Keratinocyte (primary cell): ENCODE data around the gene TTC39B. TPM values are rescaled to one million over a fixed set of nuclear protein-coding genes. Genes with fewer than 3 reads are reported as not detected.

Experiments used
- DNase-seq: peaks from one replicate; pipeline ENCODE4 v3.0.0-alpha.2; 2011; ENCODE audit warnings: low read depth, missing footprints, low spot score
- FAIRE-seq: peaks from 2 replicates; lab custom pipeline; 2011; peaks lifted over from hg19 to GRCh38; lab: Jason Lieb, UNC
- H2AFZ ChIP-seq: 2 replicates; pipeline ENCODE4 v1.6.0; 2012; ENCODE audit warnings: low read length, control low read depth, inconsistent platforms; ENCODE audit not compliant: control insufficient read depth
- H3K27ac ChIP-seq: 2 replicates; pipeline ENCODE4 v1.5.1; 2011; ENCODE audit warnings: low read length; ENCODE audit not compliant: control insufficient read depth, insufficient read depth
- H3K27me3 ChIP-seq: 3 replicates; pipeline ENCODE4 v1.6.0; 2011; ENCODE audit warnings: low read length; ENCODE audit not compliant: control insufficient read depth, insufficient read depth; ENCODE audit errors: extremely low read depth
- H3K36me3 ChIP-seq, 2 experiments: 2 replicates in 1 of 2; 3 replicates in 1 of 2; pipeline ENCODE4 v1.5.1; 2011; ENCODE audit warnings: low read length in 2 of 2, mild to moderate bottlenecking in 1 of 2; ENCODE audit not compliant: control insufficient read depth in 2 of 2, insufficient read depth in 2 of 2; ENCODE audit errors: extremely low read depth in 1 of 2
- H3K4me1 ChIP-seq: 3 replicates; pipeline ENCODE4 v1.5.1; 2011; ENCODE audit warnings: low read length; ENCODE audit not compliant: control insufficient read depth, insufficient read depth; ENCODE audit errors: extremely low read depth
- H3K4me2 ChIP-seq: 3 replicates; pipeline ENCODE4 v1.6.0; 2011; ENCODE audit warnings: low read depth, low read length; ENCODE audit not compliant: control insufficient read depth, insufficient read depth; ENCODE audit errors: extremely low read depth
- H3K4me3 ChIP-seq, 3 experiments: fragments of 200-600 bp in 1 of 3; sonication (generic) in 1 of 3; 2 replicates in 2 of 3; 3 replicates in 1 of 3; pipeline ENCODE4 v1.5.1; 2011 to 2016; ENCODE audit warnings: low read length in 3 of 3, mild to moderate bottlenecking in 3 of 3, control low read depth in 2 of 3, inconsistent platforms in 1 of 3, low read depth in 1 of 3, mixed read lengths in 1 of 3, mixed run types in 1 of 3, moderate library complexity in 1 of 3; ENCODE audit not compliant: control insufficient read depth in 2 of 3, insufficient read depth in 2 of 3; ENCODE audit errors: extremely low read depth in 1 of 3
- H3K79me2 ChIP-seq: 2 replicates; pipeline ENCODE4 v1.6.0; 2012; ENCODE audit warnings: low read length; ENCODE audit not compliant: control insufficient read depth, insufficient read depth
- H3K9ac ChIP-seq: 3 replicates; pipeline ENCODE4 v1.6.0; 2011; ENCODE audit warnings: low read length; ENCODE audit not compliant: control insufficient read depth, insufficient read depth; ENCODE audit errors: extremely low read depth
- H3K9me1 ChIP-seq: 3 replicates; pipeline ENCODE4 v1.6.0; 2011; ENCODE audit warnings: low read length; ENCODE audit not compliant: control insufficient read depth, insufficient read depth; ENCODE audit errors: extremely low read depth
- H3K9me3 ChIP-seq: 2 replicates; pipeline ENCODE4 v1.5.1; 2012; ENCODE audit warnings: low read depth, low read length; ENCODE audit not compliant: control insufficient read depth
- H4K20me1 ChIP-seq: 3 replicates; pipeline ENCODE4 v1.6.0; 2011; ENCODE audit warnings: low read length; ENCODE audit not compliant: control insufficient read depth, insufficient read depth; ENCODE audit errors: extremely low read depth
- CTCF ChIP-seq, 3 experiments: IDR thresholded peaks in 1 of 3; conservative IDR thresholded peaks in 1 of 3; optimal IDR thresholded peaks in 1 of 3; 2 replicates in 2 of 3; 3 replicates in 1 of 3; pipeline versions ENCODE3 to v1.5.1; 2011; ENCODE audit warnings: low read length in 3 of 3, mild to moderate bottlenecking in 3 of 3, moderate library complexity in 2 of 3, control low read depth in 1 of 3, inconsistent platforms in 1 of 3; ENCODE audit not compliant: insufficient read depth in 2 of 3; ENCODE audit errors: extremely low read depth in 1 of 3
- EZH2 ChIP-seq: IDR thresholded peaks from one replicate; pipeline ENCODE4 v1.6.1; 2012; ENCODE audit warnings: inconsistent platforms, mild to moderate bottlenecking, low read length, moderate library complexity
- dilution Hi-C: fragments of 300-500 bp; cut with MboI; formaldehyde crosslinking; loops from one replicate; pipeline ENCODE4 v1.7.0; 2020; ENCODE audit warnings: low sequenced_read_pairs; ENCODE audit not compliant: extremely low pct_ligation_motif_present
- polyA plus RNA-seq, 5 experiments: library from polyadenylated mRNA; depleted of rRNA in 3 of 5; stranded (reverse) in 3 of 5; stranded (forward) in 1 of 5; unstranded in 1 of 5; fragments of >200 nt; gene quantifications; 1 replicate in 1 of 5; 2 replicates in 3 of 5; 3 replicates in 1 of 5; pipeline versions ENCODE4 v1.2.1 to v1.2.3, GENCODE V29; 2011 to 2012; ENCODE audit warnings: missing spikeins in 2 of 5, low read depth in 1 of 5, low replicate concordance in 1 of 5

Gene TTC39B
- polyA plus RNA-seq, 1 donor (not counting 4 experiments of a cell fraction or from before 2014, with no cell fraction given): 9.7 TPM

- dilution Hi-C loops: no loop called here
These were observed 66.1 kb downstream of the TTC39B start for GRCh38 chr9:15240927-15241326.

GRCh38 chr9:15239816-15240215 lies 67.2 kb downstream of the TTC39B start:
- H3K4me1 ChIP-seq: no peaks in the 10 kb centered on the region
- H3K4me2 ChIP-seq: no peak overlapping the region
- DNase-seq (no peak), FAIRE-seq (no peak)
- no peaks in the 10 kb centered on the region for H3K27me3 ChIP-seq
- no peak overlapping the region for H2AFZ ChIP-seq
- no peaks in the 10 kb centered on the region for H3K79me2 ChIP-seq
- no peaks in the 10 kb centered on the region for H3K36me3 ChIP-seq
- no peaks in the 10 kb centered on the region for H4K20me1 ChIP-seq
- H3K27ac ChIP-seq: no peak overlapping the region
- TF ChIP-seq EZH2: no peak
- TF ChIP-seq CTCF (optimal IDR thresholded peaks at IDR 0.05 in 1 of 3, IDR thresholded peaks at IDR 0.05 in 1 of 3, conservative IDR thresholded peaks at IDR 0.05 in 1 of 3; ENCODE audit: extremely low read depth in 1 of 3, insufficient read depth in 2 of 3, low read length in 3 of 3): no peak
- H3K9me1 ChIP-seq: no peaks in the 10 kb centered on the region
- dilution Hi-C loops: no loop called here
- H3K9me3 ChIP-seq: no peaks in the 10 kb centered on the region
- no peak overlapping the region for H3K9ac ChIP-seq
- H3K4me3 ChIP-seq: no peak overlapping the region

More at GRCh38 chr9:15240927-15241326, 66.1 kb downstream of the TTC39B start:
- H3K4me1 ChIP-seq: peaks cover 2% of the 10 kb centered on the region
- no peak overlapping the region for H2AFZ ChIP-seq
- no peak overlapping the region for H3K27ac ChIP-seq
- no peaks in the 10 kb centered on the region for H4K20me1 ChIP-seq
- DNase-seq (no peak), FAIRE-seq (no peak)
- no peak overlapping the region for H3K9ac ChIP-seq
- H3K9me3 ChIP-seq: no peaks in the 10 kb centered on the region
- no peaks in the 10 kb centered on the region for H3K27me3 ChIP-seq
- no peaks in the 10 kb centered on the region for H3K79me2 ChIP-seq
- H3K4me3 ChIP-seq: no peak overlapping the region
- H3K4me2 ChIP-seq: no peak overlapping the region
- H3K36me3 ChIP-seq: no peaks in the 10 kb centered on the region
- no peaks in the 10 kb centered on the region for H3K9me1 ChIP-seq
- no peak for TF ChIP-seq EZH2
- no peak for TF ChIP-seq CTCF (optimal IDR thresholded peaks at IDR 0.05 in 1 of 3, IDR thresholded peaks at IDR 0.05 in 1 of 3, conservative IDR thresholded peaks at IDR 0.05 in 1 of 3; ENCODE audit: extremely low read depth in 1 of 3, insufficient read depth in 2 of 3, low read length in 3 of 3)
